Measurements from ENCODE around the gene CLDN8.
A peak's percentile ranks its signal among the peaks of the same experiment; 100 is the strongest.

Gene CLDN8

GRCh38 chr21:30211071-30211470, 4.8 kb downstream of the CLDN8 start:
- H3K9me3 ChIP-seq (replicated peaks in 1 of 11), result no peaks in the 10 kb centered on the region
- no peak overlapping the region for H3K4me2 ChIP-seq
- H3K4me3 ChIP-seq, result no peak overlapping the region
- no peak overlapping the region for H3K27ac ChIP-seq
- H3K36me3 ChIP-seq, result no peaks in the 10 kb centered on the region
- no peaks in the 10 kb centered on the region for H3K27me3 ChIP-seq
- H3K9ac ChIP-seq, result no peak overlapping the region
- peaks cover 0 to 4% (median 0%) of the 10 kb centered on the region in 10 experiments; a peak in 1 of 20 replicates for H3K4me1 ChIP-seq
- TF ChIP-seq Cebpa-rat (IDR thresholded peaks at IDR 0.05), result no peak
- no peaks in the 10 kb centered on the region for H4K20me1 ChIP-seq

- H3K4me2 ChIP-seq, result no peak overlapping the region
Observed at GRCh38 chr21:30209601-30210000, 6.3 kb downstream of the CLDN8 start.

GRCh38 chr21:30207252-30207579, 8.7 kb downstream of the CLDN8 start:
- Histone ChIP-seq H3K4me1 (peaks cover 0 to 19% (median 3%) of the 10 kb centered on the region in 10 experiments; a peak in 8 of 20 replicates), H3K4me2 (0 out of 22 replicates have a peak overlapping the region, but pooled peaks of 1 of the 11 experiments have one; percentile 2), H3K4me3 (no peak overlapping the region), H3K27ac (no peak overlapping the region), H3K36me3 (no peaks in the 10 kb centered on the region), H3K9ac (no peak overlapping the region), H4K20me1 (no peaks in the 10 kb centered on the region), H3K27me3 (no peaks in the 10 kb centered on the region), H3K9me3 (replicated peaks in 1 of 11) (no peaks in the 10 kb centered on the region)
- no peak for TF ChIP-seq Cebpa-rat (IDR thresholded peaks at IDR 0.05)

More at GRCh38 chr21:30209601-30210000, 6.3 kb downstream of the CLDN8 start:
- no peak for TF ChIP-seq Cebpa-rat (IDR thresholded peaks at IDR 0.05)
- Histone ChIP-seq H3K4me3 (no peak overlapping the region), H3K9me3 (replicated peaks in 1 of 11) (no peaks in the 10 kb centered on the region), H4K20me1 (no peaks in the 10 kb centered on the region), H3K27ac (no peak overlapping the region), H3K9ac (no peak overlapping the region), H3K27me3 (no peaks in the 10 kb centered on the region), H3K36me3 (no peaks in the 10 kb centered on the region), H3K4me1 (peaks cover 0 to 4% (median 0%) of the 10 kb centered on the region in 10 experiments; a peak in 1 of 20 replicates)

DNA sequence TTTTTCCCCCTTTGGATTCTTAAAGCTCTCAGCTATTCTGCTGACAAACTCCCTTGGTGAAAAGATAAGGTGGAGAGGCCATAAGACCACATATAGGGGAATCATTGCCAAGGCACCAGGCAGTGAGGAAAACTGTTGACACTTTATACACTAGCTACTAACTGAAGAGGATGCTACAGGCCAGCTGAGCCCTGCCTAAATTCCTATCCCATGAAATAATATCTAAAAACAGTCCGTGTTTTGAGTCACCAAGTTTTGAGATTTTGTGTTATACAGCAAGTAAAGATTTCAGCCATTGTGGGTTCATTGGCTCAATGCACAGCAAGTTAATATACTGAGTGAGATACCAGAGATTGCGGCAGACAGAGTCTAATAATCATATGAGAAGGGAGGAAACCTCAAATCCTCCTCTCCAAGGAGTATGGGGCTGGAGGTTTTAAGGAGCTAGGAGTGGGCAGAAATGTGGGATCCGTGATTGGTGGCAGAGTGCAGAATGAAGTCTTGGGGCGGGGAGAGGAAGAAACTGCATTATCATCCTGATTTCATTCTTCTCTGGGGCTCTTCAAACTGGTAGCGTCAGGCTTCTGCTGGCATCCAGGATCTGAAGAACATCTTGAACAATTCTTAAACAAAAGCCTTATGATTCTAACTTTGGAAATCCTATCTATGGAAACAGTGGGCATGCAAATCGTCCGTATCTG, 9.2 kb downstream of the CLDN8 start:
- H3K4me2 ChIP-seq, result 0 out of 22 replicates have a peak overlapping the region, but pooled peaks of 1 of the 11 experiments have one; percentile 2
- no peaks in the 10 kb centered on the region for H3K27me3 ChIP-seq
- H3K9ac ChIP-seq, result no peak overlapping the region
- no peak overlapping the region for H3K4me3 ChIP-seq
- H4K20me1 ChIP-seq, result no peaks in the 10 kb centered on the region
- no peak for TF ChIP-seq Cebpa-rat (IDR thresholded peaks at IDR 0.05)
- H3K36me3 ChIP-seq, result no peaks in the 10 kb centered on the region
- H3K27ac ChIP-seq, result no peak overlapping the region
- peaks cover 0 to 24% (median 3%) of the 10 kb centered on the region in 10 experiments; a peak in 8 of 20 replicates for H3K4me1 ChIP-seq
- no peaks in the 10 kb centered on the region for H3K9me3 ChIP-seq (replicated peaks in 1 of 11)

DNA sequence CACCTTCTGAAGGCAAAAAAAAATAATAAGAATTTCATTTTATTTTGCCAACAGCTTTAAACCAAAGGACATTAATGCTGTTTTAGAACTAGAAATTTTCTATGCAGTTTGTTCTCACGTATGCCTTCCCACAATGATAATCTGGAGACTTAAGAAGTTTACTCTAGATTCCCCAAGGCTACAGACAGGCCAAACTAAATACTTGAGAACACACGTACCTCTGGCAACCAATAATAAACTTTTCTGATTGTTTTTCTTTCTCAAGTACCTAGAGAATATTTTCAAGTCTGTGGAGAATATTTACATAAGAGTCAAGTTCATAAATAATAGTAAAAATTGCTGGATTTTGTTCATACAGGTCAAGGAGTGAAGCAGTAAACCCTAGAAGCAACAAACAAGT, 15.9 kb downstream of the CLDN8 start:
- no peak overlapping the region for H3K4me2 ChIP-seq
- H3K9ac ChIP-seq, result no peak overlapping the region
- no peaks in the 10 kb centered on the region for H3K27me3 ChIP-seq
- no peak for TF ChIP-seq Cebpa-rat (IDR thresholded peaks at IDR 0.05)
- peaks cover 0 to 20% (median 3%) of the 10 kb centered on the region in 10 experiments; a peak in 8 of 20 replicates for H3K4me1 ChIP-seq
- H4K20me1 ChIP-seq, result no peaks in the 10 kb centered on the region
- no peaks in the 10 kb centered on the region; a peak in 1 of 22 replicates for H3K9me3 ChIP-seq (replicated peaks in 1 of 11)
- H3K4me3 ChIP-seq, result no peak overlapping the region
- H3K27ac ChIP-seq, result no peak overlapping the region
- no peaks in the 10 kb centered on the region for H3K36me3 ChIP-seq

DNA sequence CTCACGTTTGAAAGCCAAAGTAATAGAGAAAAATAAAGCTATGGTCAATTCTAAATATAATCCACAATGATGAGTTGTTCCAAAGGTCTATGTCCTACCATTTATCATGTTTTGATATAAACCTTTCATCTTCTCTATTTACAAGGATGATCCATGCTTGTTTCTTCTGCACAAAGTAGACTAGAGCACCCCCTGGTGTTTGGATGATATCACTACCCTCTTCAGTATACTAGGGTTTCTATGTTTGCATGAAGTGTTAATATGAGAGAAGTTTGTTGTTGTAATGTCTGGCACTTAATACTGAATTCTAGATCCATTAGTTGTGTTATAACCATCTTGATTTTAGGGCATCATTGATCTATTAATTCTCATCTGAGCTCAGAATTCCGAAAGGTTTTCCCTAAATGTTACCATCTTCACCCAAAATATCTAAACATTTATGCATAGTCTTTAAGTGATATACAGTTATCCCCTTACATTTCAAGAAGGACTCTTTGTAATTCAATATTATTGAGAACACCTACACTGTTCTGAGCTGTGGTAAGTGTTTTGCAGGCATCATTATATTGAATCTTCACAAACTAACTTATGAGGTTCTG, 21.1 kb downstream of the CLDN8 start:
- no peaks in the 10 kb centered on the region for H3K36me3 ChIP-seq
- no peaks in the 10 kb centered on the region for H4K20me1 ChIP-seq
- no peak overlapping the region for H3K4me3 ChIP-seq
- H3K4me1 ChIP-seq, result no peaks in the 10 kb centered on the region
- no peaks in the 10 kb centered on the region for H3K9me3 ChIP-seq (replicated peaks in 1 of 11)
- no peak overlapping the region for H3K4me2 ChIP-seq
- no peak overlapping the region for H3K27ac ChIP-seq
- H3K27me3 ChIP-seq, result no peaks in the 10 kb centered on the region
- no peak for TF ChIP-seq Cebpa-rat (IDR thresholded peaks at IDR 0.05)
- H3K9ac ChIP-seq, result no peak overlapping the region

DNA sequence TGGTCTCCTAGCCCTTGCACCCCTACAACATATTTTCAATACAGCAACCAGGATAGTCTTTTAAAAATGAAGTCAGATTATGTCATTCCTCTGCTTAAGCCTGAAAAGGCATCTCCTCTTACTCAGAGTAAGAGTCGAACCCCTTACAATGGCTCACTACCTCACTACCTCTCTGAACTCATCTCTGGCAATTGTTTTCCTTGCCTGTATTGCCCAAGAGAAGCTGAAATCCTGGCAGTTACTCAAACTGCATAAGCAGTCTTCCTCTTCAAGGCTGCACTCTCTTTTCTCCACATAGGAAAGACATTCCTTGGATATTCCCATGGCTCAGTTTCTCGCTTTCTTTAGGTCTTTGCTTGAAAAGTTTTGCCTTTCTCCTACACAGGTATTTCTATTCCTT, 22.7 kb downstream of the CLDN8 start:
- no peaks in the 10 kb centered on the region for H4K20me1 ChIP-seq
- H3K9ac ChIP-seq, result no peak overlapping the region
- no peaks in the 10 kb centered on the region for H3K27me3 ChIP-seq
- no peak overlapping the region for H3K4me3 ChIP-seq
- H3K36me3 ChIP-seq, result no peaks in the 10 kb centered on the region
- H3K4me1 ChIP-seq, result no peaks in the 10 kb centered on the region
- no peak overlapping the region for H3K27ac ChIP-seq
- no peak for TF ChIP-seq Cebpa-rat (IDR thresholded peaks at IDR 0.05)
- H3K4me2 ChIP-seq, result no peak overlapping the region
- H3K9me3 ChIP-seq (replicated peaks in 1 of 11), result no peaks in the 10 kb centered on the region

GRCh38 chr21:30190554-30190953, 25.3 kb downstream of the CLDN8 start:
- no peaks in the 10 kb centered on the region for H3K4me1 ChIP-seq
- H3K27ac ChIP-seq, result no peak overlapping the region
- no peaks in the 10 kb centered on the region for H3K9me3 ChIP-seq (replicated peaks in 1 of 11)
- H3K9ac ChIP-seq, result no peak overlapping the region
- no peaks in the 10 kb centered on the region for H3K36me3 ChIP-seq
- H3K4me3 ChIP-seq, result no peak overlapping the region
- no peaks in the 10 kb centered on the region for H3K27me3 ChIP-seq
- H4K20me1 ChIP-seq, result no peaks in the 10 kb centered on the region
- TF ChIP-seq Cebpa-rat (IDR thresholded peaks at IDR 0.05), result no peak
- H3K4me2 ChIP-seq, result no peak overlapping the region

DNA sequence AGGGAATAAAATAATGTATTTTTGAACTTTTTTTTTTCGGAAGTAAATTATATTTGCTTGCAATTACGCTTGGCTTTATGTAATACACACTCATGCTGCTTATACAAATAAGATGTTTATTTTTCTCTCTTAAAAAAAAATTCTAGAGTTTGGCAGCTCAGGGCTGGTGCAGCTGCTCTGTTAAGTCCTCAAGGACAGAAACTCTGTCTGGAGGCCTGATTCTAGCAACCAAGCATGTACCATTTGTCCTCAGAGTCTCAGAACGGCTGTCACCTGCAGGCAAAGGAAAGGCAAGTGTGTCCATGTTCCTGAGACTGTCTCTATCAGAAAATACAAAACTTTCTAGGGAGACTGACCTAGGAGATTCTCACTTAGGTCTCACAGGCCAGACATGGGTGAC, 26.1 kb downstream of the CLDN8 start:
- Histone ChIP-seq H3K4me1 (no peaks in the 10 kb centered on the region), H4K20me1 (no peaks in the 10 kb centered on the region), H3K9ac (no peak overlapping the region), H3K4me3 (no peak overlapping the region), H3K27ac (no peak overlapping the region), H3K27me3 (no peaks in the 10 kb centered on the region), H3K36me3 (no peaks in the 10 kb centered on the region), H3K9me3 (replicated peaks in 1 of 11) (no peaks in the 10 kb centered on the region), H3K4me2 (no peak overlapping the region)
- TF ChIP-seq Cebpa-rat (IDR thresholded peaks at IDR 0.05), result no peak

DNA sequence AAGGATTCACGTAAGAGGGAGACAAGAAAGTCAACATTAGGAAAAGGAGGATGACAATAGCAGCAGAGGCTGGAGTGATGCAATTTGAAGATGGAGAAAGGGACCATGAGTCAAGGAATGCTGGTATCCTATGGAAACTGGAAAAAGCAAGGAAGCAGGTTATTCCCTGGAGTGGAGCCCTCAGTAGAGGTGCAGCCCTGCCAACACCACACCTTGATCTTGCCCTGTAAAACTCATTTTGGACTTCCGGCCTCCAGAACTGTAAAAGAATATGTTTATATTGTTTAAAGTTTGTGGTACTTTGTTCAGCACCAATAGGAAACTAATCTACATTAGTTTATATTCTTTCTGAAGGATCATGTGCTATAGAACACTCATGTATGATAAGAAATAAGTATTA, 29.7 kb downstream of the CLDN8 start:
- no peaks in the 10 kb centered on the region for H3K27me3 ChIP-seq
- H3K4me3 ChIP-seq, result no peak overlapping the region
- TF ChIP-seq Cebpa-rat (IDR thresholded peaks at IDR 0.05), result no peak
- no peaks in the 10 kb centered on the region for H4K20me1 ChIP-seq
- H3K9me3 ChIP-seq (replicated peaks in 1 of 11), result no peaks in the 10 kb centered on the region
- no peak overlapping the region for H3K9ac ChIP-seq
- no peaks in the 10 kb centered on the region for H3K4me1 ChIP-seq
- H3K36me3 ChIP-seq, result no peaks in the 10 kb centered on the region
- H3K4me2 ChIP-seq, result no peak overlapping the region
- H3K27ac ChIP-seq, result no peak overlapping the region
